GM12878 (cell line): ENCODE data around the gene LRP3. TPM values are rescaled to one million over a fixed set of nuclear protein-coding genes. Genes with fewer than 3 reads are reported as not detected.

Source experiments
- ATAC-seq: fragments of 200-7000 bp; cut with Tn5 transposase; 3 replicates; pipeline ENCODE4 v1.9.1; 2020; ENCODE audit warnings: mild to moderate bottlenecking, moderate library complexity
- BruUV-seq: library from RNA; stranded (reverse); fragments of 400-500 nt; replicated peaks from 2 replicates; lab custom pipeline; 2021; lab: Mats Ljungman, UMichigan
- CTCF ChIA-PET: fragments of 300-600 bp; sonication (Branson Sonifier 250); formaldehyde crosslinking; extraction: SDS; loops from one replicate; lab custom pipeline; 2021; ENCODE audit warnings: inconsistent platforms; lab: Yijun Ruan, JAX
- POLR2A ChIA-PET: fragments of 350-600 bp; formaldehyde crosslinking; extraction: SDS; loops from one replicate; lab custom pipeline; 2021; ENCODE audit warnings: inconsistent platforms; lab: Charles Lee
- RAD21 ChIA-PET: fragments of 300-600 bp; sonication (Branson Sonifier 250); formaldehyde crosslinking; loops from one replicate; lab custom pipeline; 2023; ENCODE audit warnings: antibody characterized with exemption; ENCODE audit not compliant: unreplicated experiment; lab: Charles Lee
- SMC1A ChIA-PET: fragments of 300-600 bp; sonication (Branson Sonifier 250); formaldehyde crosslinking; loops from one replicate; lab custom pipeline; 2023; ENCODE audit not compliant: unreplicated experiment, uncharacterized antibody; lab: Charles Lee
- DNase-seq: peaks from one replicate; pipeline ENCODE4 v3.0.0-alpha.2; 2011; ENCODE audit warnings: low read depth, low spot score
- FAIRE-seq: peaks from 3 replicates; lab custom pipeline; 2011; peaks lifted over from hg19 to GRCh38; lab: Jason Lieb, UNC
- H2AFZ ChIP-seq: 2 replicates; pipeline ENCODE4 v1.6.0; 2011; ENCODE audit warnings: low read depth, low read length, control low read depth; ENCODE audit not compliant: control insufficient read depth
- H3K27ac ChIP-seq: 2 replicates; pipeline ENCODE4 v1.5.1; 2011; ENCODE audit warnings: control low read depth; ENCODE audit not compliant: control insufficient read depth, insufficient read depth
- H3K27me3 ChIP-seq, 2 experiments: replicated peaks in 1 of 2; 2 replicates each; pipeline versions ENCODE4 v1.6.0 to v1.6.1; 2011; ENCODE audit warnings: low read length in 1 of 2; ENCODE audit not compliant: control insufficient read depth in 2 of 2, insufficient read depth in 2 of 2
- H3K36me3 ChIP-seq, 2 experiments: 2 replicates each; pipeline ENCODE4 v1.5.1; 2011; ENCODE audit warnings: low read length in 1 of 2; ENCODE audit not compliant: control insufficient read depth in 2 of 2, insufficient read depth in 2 of 2
- H3K4me1 ChIP-seq: 2 replicates; pipeline ENCODE4 v1.6.1; 2011; ENCODE audit warnings: mild to moderate bottlenecking, low read length, moderate library complexity, mixed read lengths; ENCODE audit not compliant: control insufficient read depth, insufficient read depth
- H3K4me2 ChIP-seq: 2 replicates; pipeline ENCODE4 v1.6.0; 2011; ENCODE audit warnings: control low read depth; ENCODE audit not compliant: control insufficient read depth, insufficient read depth
- H3K4me3 ChIP-seq: fragments of 200-600 bp; sonication (generic); 2 replicates; pipeline ENCODE4 v1.5.1; 2016
- H3K79me2 ChIP-seq: 2 replicates; pipeline ENCODE4 v1.6.0; 2011; ENCODE audit warnings: low read length; ENCODE audit not compliant: control insufficient read depth, insufficient read depth
- H3K9ac ChIP-seq: 2 replicates; pipeline ENCODE4 v1.8.0; 2011; ENCODE audit warnings: low read length, control low read depth, mixed read lengths; ENCODE audit not compliant: control insufficient read depth, insufficient read depth
- H3K9me3 ChIP-seq: replicated peaks from 3 replicates; pipeline ENCODE4 v1.5.1; 2011; ENCODE audit warnings: mild to moderate bottlenecking, low read length; ENCODE audit not compliant: control insufficient read depth, insufficient read depth
- H4K20me1 ChIP-seq: 2 replicates; pipeline ENCODE4 v1.6.0; 2011; ENCODE audit not compliant: control insufficient read depth, insufficient read depth
- EGR1 ChIP-seq, 2 experiments: IDR thresholded peaks; 1 replicate in 1 of 2; 2 replicates in 1 of 2; pipeline ENCODE4 v1.6.1; 2011 to 2012; ENCODE audit warnings: low read depth in 2 of 2, low read length in 2 of 2, borderline replicate concordance in 1 of 2, mild to moderate bottlenecking in 1 of 2, moderate library complexity in 1 of 2
- GATAD2B ChIP-seq: fragments of 450-650 bp; conservative IDR thresholded peaks from 2 replicates; pipeline ENCODE4 v1.6.1; 2017; ENCODE audit warnings: low read depth, mild to moderate bottlenecking, moderate library complexity
- LARP7 ChIP-seq: fragments of 450-650 bp; IDR thresholded peaks from 2 replicates; pipeline ENCODE4 v1.6.1; 2017; ENCODE audit warnings: mild to moderate bottlenecking
- MYC ChIP-seq: IDR thresholded peaks from 2 replicates; pipeline ENCODE4 v1.6.1; 2011; ENCODE audit warnings: mild to moderate bottlenecking, low read length, moderate library complexity, inconsistent platforms; ENCODE audit not compliant: insufficient read depth, insufficient replicate concordance, insufficient read length, severe bottlenecking
- NBN ChIP-seq: fragments of 450-650 bp; IDR thresholded peaks from 2 replicates; pipeline ENCODE4 v1.6.1; 2016
- NFYA ChIP-seq: IDR thresholded peaks from 2 replicates; pipeline ENCODE4 v1.6.1; 2011; ENCODE audit warnings: low read depth, mild to moderate bottlenecking, low read length, improper control_type of control experiment, borderline replicate concordance
- TAF1 ChIP-seq: IDR thresholded peaks from 2 replicates; pipeline ENCODE4 v1.6.1; 2011; ENCODE audit warnings: mild to moderate bottlenecking, low read depth, low read length, borderline replicate concordance
- WGBS: methylation state at CpG from one replicate; pipeline ENCODE4 v1.1.6; 2016; ENCODE audit warnings: low lambda C conversion rate; ENCODE audit not compliant: insufficient replicate concordance, insufficient coverage; ENCODE audit errors: missing lambda C conversion rate; 5-methylcytosine and 5-hydroxymethylcytosine counted together
- in situ Hi-C: fragments of 300-500 bp; cut with MboI; formaldehyde crosslinking; loops from 9 replicates; pipeline ENCODE4 v1.14.3; 2018; ENCODE audit warnings: mixed read lengths
- intact Hi-C: fragments of 100-400 bp; cut with micrococcal nuclease; formaldehyde crosslinking; loops from one replicate; pipeline ENCODE4 v1.14.2; 2022; ENCODE audit not compliant: unreplicated experiment
- polyA plus RNA-seq, 11 experiments: library from polyadenylated mRNA; depleted of rRNA in 4 of 11; unstranded in 6 of 11; stranded (reverse) in 5 of 11; fragments of >200 nt; fragmentation: Nextera tagmentation in 4 of 11; fragmentation: Illumina TruSeq in 1 of 11; extraction: Ambion mirVana in 4 of 11; extraction: Trizol in 1 of 11; gene quantifications; 1 replicate in 1 of 11; 2 replicates in 10 of 11; pipeline versions ENCODE4 v1.2.1 to v1.2.3, GENCODE V29; 2011 to 2016; ENCODE audit warnings: inconsistent platforms in 2 of 11, missing spikeins in 2 of 11, low read depth in 1 of 11
- total RNA-seq, 4 experiments: library from RNA; depleted of rRNA in 3 of 4; stranded (reverse); fragments of >200 nt in 3 of 4; fragmentation: Illumina TruSeq in 1 of 4; extraction: Trizol in 1 of 4; gene quantifications; 2 replicates each; pipeline versions ENCODE4 v1.2.1 to v1.2.3, GENCODE V29; 2013 to 2021
- TF ChIP-seq, protein P1 (sequence below): fragments of 450-650 bp; IDR thresholded peaks from 2 replicates; pipeline ENCODE4 v1.6.1; 2017; ENCODE audit warnings: mild to moderate bottlenecking

The LRP3 gene
- total and polyA plus RNA-seq, 10 of the 15 experiments (the other 5 are each of a cell fraction or from before 2014, with no cell fraction given): 0.12 to 3.2 (median 0.64) TPM; not detected in 2

- FAIRE-seq: no peak
- intact Hi-C loops (loop anchor here (5.0 kb wide), 1 partner anchor 534 kb away; no protein-coding TSS in a partner anchor), in situ Hi-C loops (loop anchor here (5.0 to 25.0 kb wide), 3 partner anchors 96 to 524 kb away; no protein-coding TSS in a partner anchor)
- Histone ChIP-seq H3K4me2 (no peak overlapping the region), H3K79me2 (no peaks in the 10 kb centered on the region), H3K9me3 (no peaks in the 10 kb centered on the region), H3K4me3 (no peak overlapping the region), H4K20me1 (no peaks in the 10 kb centered on the region), H3K27ac (no peak overlapping the region), H3K9ac (no peak overlapping the region), H2AFZ (no peak overlapping the region), H3K27me3 (peaks cover 0 to 3% of the 10 kb centered on the region in 2 experiments; a peak in 1 of 4 replicates)
- SMC1A ChIA-PET: interaction anchor here (0.6 to 1.6 kb wide), 2 partner anchors 168 to 842 kb away, joined by 3 to 4 read pairs; no protein-coding TSS in a partner anchor
- POLR2A ChIA-PET: no interaction called here
- RAD21 ChIA-PET: interaction anchor here (0.6 kb wide), 1 partner anchor 217 kb away, joined by 3 read pairs; no protein-coding TSS in a partner anchor
- 76% methylated on average over 10 of the region's 10 CpGs for WGBS
- DNase-seq: no peak
- no peak for TF ChIP-seq LARP7
- no peak for TF ChIP-seq GATAD2B
- no peak for TF ChIP-seq MYC
- no peak for TF ChIP-seq TAF1
- TF ChIP-seq, protein P1, sequence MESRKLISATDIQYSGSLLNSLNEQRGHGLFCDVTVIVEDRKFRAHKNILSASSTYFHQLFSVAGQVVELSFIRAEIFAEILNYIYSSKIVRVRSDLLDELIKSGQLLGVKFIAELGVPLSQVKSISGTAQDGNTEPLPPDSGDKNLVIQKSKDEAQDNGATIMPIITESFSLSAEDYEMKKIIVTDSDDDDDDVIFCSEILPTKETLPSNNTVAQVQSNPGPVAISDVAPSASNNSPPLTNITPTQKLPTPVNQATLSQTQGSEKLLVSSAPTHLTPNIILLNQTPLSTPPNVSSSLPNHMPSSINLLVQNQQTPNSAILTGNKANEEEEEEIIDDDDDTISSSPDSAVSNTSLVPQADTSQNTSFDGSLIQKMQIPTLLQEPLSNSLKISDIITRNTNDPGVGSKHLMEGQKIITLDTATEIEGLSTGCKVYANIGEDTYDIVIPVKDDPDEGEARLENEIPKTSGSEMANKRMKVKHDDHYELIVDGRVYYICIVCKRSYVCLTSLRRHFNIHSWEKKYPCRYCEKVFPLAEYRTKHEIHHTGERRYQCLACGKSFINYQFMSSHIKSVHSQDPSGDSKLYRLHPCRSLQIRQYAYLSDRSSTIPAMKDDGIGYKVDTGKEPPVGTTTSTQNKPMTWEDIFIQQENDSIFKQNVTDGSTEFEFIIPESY: no peak
- TF ChIP-seq NBN: no peak
- TF ChIP-seq EGR1 (IDR thresholded peaks at IDR 0.05; ENCODE audit: borderline replicate concordance in 1 of 2, low read depth in 2 of 2, low read length in 2 of 2): no peak
- TF ChIP-seq NFYA: no peak
- TF ChIP-seq, all 136 proteins: peak for 0
- BruUV-seq: no TSS peak
- ATAC-seq: no peak
- CTCF ChIA-PET: interaction anchor here (0.5 to 5.2 kb wide), 2 partner anchors 74 to 167 kb away, joined by 3 to 46 read pairs; no protein-coding TSS in a partner anchor
- H3K36me3 ChIP-seq: no peaks in the 10 kb centered on the region
- H3K4me1 ChIP-seq: peaks cover 11% of the 10 kb centered on the region
Measured at GRCh38 chr19:33238481-33239149, 44.5 kb downstream of the LRP3 start.
